HepG2 (cell line): ENCODE results near the gene CLEC16A. TPM values are rescaled to one million over a fixed set of nuclear protein-coding genes. Genes with fewer than 3 reads are reported as not detected.

ENCODE experiments used
- ATAC-seq: fragments of 200-7000 bp; cut with Tn5 transposase; 3 replicates; pipeline ENCODE4 v1.9.1; 2020; ENCODE audit warnings: mild to moderate bottlenecking, moderate library complexity
- BruUV-seq: library from RNA; stranded (reverse); fragments of 400-500 nt; replicated peaks from 2 replicates; lab custom pipeline; 2021; lab: Mats Ljungman, UMichigan
- CTCF ChIA-PET: fragments of 300-600 bp; formaldehyde crosslinking; extraction: SDS; loops from one replicate; lab custom pipeline; 2021; ENCODE audit warnings: low total read pairs, inconsistent platforms, low intra/inter-chr PET ratio; lab: Yijun Ruan, JAX
- POLR2A ChIA-PET: fragments of 350-600 bp; sonication (Branson Sonifier 250); formaldehyde crosslinking; loops from one replicate; lab custom pipeline; 2020; ENCODE audit warnings: antibody characterized with exemption, inconsistent platforms; lab: Yijun Ruan, JAX
- DNase-seq: peaks from one replicate; pipeline ENCODE4 v3.0.0-alpha.2; 2015; ENCODE audit warnings: low spot score
- FAIRE-seq: peaks from 3 replicates; lab custom pipeline; 2011; peaks lifted over from hg19 to GRCh38; lab: Jason Lieb, UNC
- H2AFZ ChIP-seq: one replicate; pipeline ENCODE4 v1.6.1; 2011; ENCODE audit warnings: low read length, inconsistent platforms
- H3K27ac ChIP-seq: fragments of 300-600 bp; 3 replicates; pipeline ENCODE4 v1.8.0; 2011; ENCODE audit warnings: mixed run types, mild to moderate bottlenecking, mixed read lengths, low read length, inconsistent platforms; ENCODE audit not compliant: insufficient read depth; ENCODE audit errors: extremely low read length
- H3K27me3 ChIP-seq, 2 experiments: fragments of 200-600 bp in 1 of 2; 2 replicates in 1 of 2; 3 replicates in 1 of 2; pipeline versions ENCODE4 v1.6.0 to v1.8.0; 2011; ENCODE audit warnings: low read length in 2 of 2, mild to moderate bottlenecking in 2 of 2, moderate library complexity in 2 of 2, inconsistent platforms in 1 of 2; ENCODE audit not compliant: insufficient read depth in 2 of 2, control insufficient read depth in 1 of 2
- H3K36me3 ChIP-seq, 2 experiments: fragments of 200-600 bp in 1 of 2; replicated peaks in 1 of 2; 2 replicates in 1 of 2; 3 replicates in 1 of 2; pipeline versions ENCODE4 v1.5.1 to v1.8.0; 2011; ENCODE audit warnings: low read length in 2 of 2, inconsistent platforms in 1 of 2; ENCODE audit not compliant: insufficient read depth in 2 of 2, control insufficient read depth in 1 of 2
- H3K4me1 ChIP-seq: 2 replicates; pipeline ENCODE4 v1.5.1; 2012; ENCODE audit warnings: low read length, inconsistent platforms; ENCODE audit not compliant: insufficient read depth
- H3K4me2 ChIP-seq: 2 replicates; pipeline ENCODE4 v1.6.0; 2011; ENCODE audit warnings: low read depth, low read length, inconsistent platforms
- H3K4me3 ChIP-seq, 3 experiments: fragments of 200-600 bp in 1 of 3; sonication (generic), shearing (Covaris generic) in 1 of 3; replicated peaks in 1 of 3; 2 replicates each; pipeline ENCODE4 v1.5.1; 2011 to 2016; ENCODE audit warnings: low read length in 3 of 3, inconsistent platforms in 2 of 3, low read depth in 2 of 3, mild to moderate bottlenecking in 2 of 3, control low read depth in 1 of 3, mixed read lengths in 1 of 3; ENCODE audit not compliant: insufficient read depth in 1 of 3
- H3K79me2 ChIP-seq: one replicate; pipeline ENCODE4 v1.6.1; 2011; ENCODE audit warnings: low read length, inconsistent platforms; ENCODE audit not compliant: insufficient read depth
- H3K9ac ChIP-seq: 2 replicates; pipeline ENCODE4 v1.6.0; 2011; ENCODE audit warnings: mild to moderate bottlenecking, low read depth, low read length, inconsistent platforms; ENCODE audit not compliant: insufficient read depth
- H3K9me3 ChIP-seq: 2 replicates; pipeline ENCODE4 v1.5.1; 2012; ENCODE audit warnings: mild to moderate bottlenecking, low read length
- H4K20me1 ChIP-seq: 2 replicates; pipeline ENCODE4 v1.6.0; 2011; ENCODE audit warnings: inconsistent platforms, mild to moderate bottlenecking, low read length, moderate library complexity; ENCODE audit not compliant: insufficient read depth
- ATF7-NPFF ChIP-seq: sonication (generic); formaldehyde crosslinking; IDR thresholded peaks from 2 replicates; pipeline ENCODE4 v1.8.1; 2023; ENCODE audit warnings: mild to moderate bottlenecking, low read depth, missing genetic modification reagents, moderate library complexity
- CEBPG ChIP-seq: IDR thresholded peaks from 2 replicates; pipeline ENCODE4 v1.6.1; 2016
- HIVEP1 ChIP-seq: sonication (generic); formaldehyde crosslinking; IDR thresholded peaks from 2 replicates; pipeline ENCODE4 v1.4.0; 2020; ENCODE audit warnings: mild to moderate bottlenecking, missing genetic modification reagents
- MYNN ChIP-seq: sonication (generic); formaldehyde crosslinking; IDR thresholded peaks from 2 replicates; pipeline ENCODE4 v1.4.0; 2020; ENCODE audit warnings: mild to moderate bottlenecking, low read depth, missing genetic modification reagents
- PAF1 ChIP-seq: IDR thresholded peaks from 2 replicates; pipeline ENCODE4 v1.6.1; 2016; ENCODE audit warnings: missing genetic modification reagents, missing compliant biosample characterization
- SOX13 ChIP-seq, 3 experiments: fragments of 450-650 bp in 1 of 3; sonication (generic) in 1 of 3; formaldehyde crosslinking in 1 of 3; IDR thresholded peaks in 2 of 3; conservative IDR thresholded peaks in 1 of 3; 2 replicates each; pipeline versions ENCODE4 v1.5.0 to v1.6.1; 2016 to 2020; ENCODE audit warnings: antibody characterized with exemption in 1 of 3, mild to moderate bottlenecking in 1 of 3, missing compliant biosample characterization in 1 of 3, missing genetic modification reagents in 1 of 3, moderate library complexity in 1 of 3
- ZFP36 ChIP-seq: fragments of 150-350 bp; IDR thresholded peaks from 2 replicates; pipeline ENCODE4 v1.6.1; 2018; ENCODE audit warnings: borderline replicate concordance, low read length, low read depth; ENCODE audit not compliant: partially characterized antibody
- ZNF333 ChIP-seq: sonication (generic); formaldehyde crosslinking; IDR thresholded peaks from 2 replicates; pipeline ENCODE4 v1.4.0; 2020; ENCODE audit warnings: mild to moderate bottlenecking, missing genetic modification reagents, borderline replicate concordance
- ZNF530 ChIP-seq: sonication (generic); formaldehyde crosslinking; IDR thresholded peaks from 2 replicates; pipeline ENCODE4 v1.5.0; 2020; ENCODE audit warnings: low read depth, mild to moderate bottlenecking, missing genetic modification reagents
- ZNF597 ChIP-seq: sonication (generic); formaldehyde crosslinking; IDR thresholded peaks from 2 replicates; pipeline ENCODE4 v1.5.0; 2020; ENCODE audit warnings: missing genetic modification reagents
- ZNF768 ChIP-seq: sonication (generic); formaldehyde crosslinking; IDR thresholded peaks from 2 replicates; pipeline ENCODE4 v1.4.0; 2020; ENCODE audit warnings: missing genetic modification reagents
- WGBS: methylation state at CpG from one replicate; pipeline ENCODE4 v1.1.6; 2017; ENCODE audit warnings: low lambda C conversion rate; 5-methylcytosine and 5-hydroxymethylcytosine counted together
- in situ Hi-C: cut with HindIII; loops from 2 replicates; pipeline ENCODE4 v1.10.0; 2017; ENCODE audit warnings: low pct_unique_long_range_greater_than_20kb; ENCODE audit not compliant: extremely low pct_ligation_motif_present
- intact Hi-C: fragments of 100-400 bp; cut with micrococcal nuclease; formaldehyde crosslinking; loops from one replicate; pipeline ENCODE4 v1.10.0; 2022; ENCODE audit not compliant: unreplicated experiment
- polyA plus RNA-seq, 8 experiments: library from polyadenylated mRNA; depleted of rRNA in 3 of 8; stranded (reverse) in 7 of 8; unstranded in 1 of 8; fragments of >200 nt; fragmentation: Illumina TruSeq in 4 of 8; extraction: Trizol in 4 of 8; gene quantifications; 2 replicates each; pipeline versions ENCODE4 v1.2.1 to v1.2.3, GENCODE V29; 2011 to 2016; ENCODE audit warnings: low read depth in 4 of 8, missing spikeins in 1 of 8, mixed read lengths in 1 of 8; ENCODE audit not compliant: insufficient read depth in 1 of 8
- total RNA-seq, 5 experiments: library from RNA; depleted of rRNA; stranded (reverse); fragments of >200 nt; fragmentation: Illumina TruSeq; extraction: Trizol; gene quantifications; 2 replicates each; pipeline ENCODE4 v1.2.3, GENCODE V29; 2016; ENCODE audit warnings: low read depth in 1 of 5

CLEC16A gene
- total and polyA plus RNA-seq, 2 of the 13 experiments (the other 11 are each of a cell fraction or from before 2014, with no cell fraction given), result 8.5 to 10.3 TPM

DNA sequence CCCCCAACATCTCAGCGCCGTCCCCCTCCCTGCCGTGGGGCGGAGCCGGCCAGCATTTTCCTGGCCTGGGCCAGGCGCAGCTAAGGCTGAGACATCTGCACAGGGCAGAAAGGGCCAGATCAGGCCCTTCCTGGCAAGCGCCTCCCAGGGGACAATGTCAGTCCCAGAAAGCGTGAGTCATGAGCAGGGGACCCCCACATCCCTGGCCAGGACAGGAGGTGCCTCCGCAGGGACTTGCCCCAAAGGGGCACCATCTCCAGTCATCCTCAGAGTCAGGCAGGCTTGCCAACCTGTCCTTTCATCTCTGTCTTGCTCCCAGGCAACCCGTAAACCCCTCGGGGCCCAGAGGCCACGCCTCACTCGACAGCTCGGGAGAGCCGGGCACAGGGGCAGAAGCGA, 268.4 kb downstream of the CLEC16A start (continued):
- TF ChIP-seq ZNF333 (no peak), ZNF768 (CRISPR knock-in tag) (peak; percentile 8; the same call in 1 of the 2 replicates)

DNA sequence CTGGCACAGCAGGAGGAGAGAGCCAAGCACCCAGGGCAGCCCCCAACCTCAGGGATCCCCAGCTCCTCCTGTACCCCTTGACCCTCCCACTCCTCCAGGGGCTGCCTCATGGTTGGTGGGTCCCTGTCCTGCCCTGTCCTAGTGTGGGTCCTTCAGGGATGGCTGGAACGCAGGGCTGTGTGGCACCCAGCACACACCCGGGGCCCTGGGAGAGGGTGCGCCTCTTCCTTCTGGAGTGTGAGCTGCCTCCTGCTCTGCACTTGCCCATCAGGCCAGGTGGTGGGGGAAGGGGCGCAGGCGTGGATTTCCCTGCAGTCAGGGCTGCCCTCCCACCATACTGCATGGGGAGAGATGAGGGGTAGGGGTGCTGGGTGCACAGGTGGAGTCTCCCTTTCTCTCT, 269.0 kb downstream of the CLEC16A start:
- DNase-seq (no peak), FAIRE-seq (no peak), ATAC-seq (peak; percentile 18)
- Histone ChIP-seq H3K27me3 (peaks cover 3 to 35% of the 10 kb centered on the region in 2 experiments), H3K27ac (no peak overlapping the region), H3K36me3 (no peaks in the 10 kb centered on the region), H3K79me2 (no peaks in the 10 kb centered on the region), H2AFZ (no peak overlapping the region), H3K4me3 (no peak overlapping the region), H3K4me2 (no peak overlapping the region), H3K9ac (no peak overlapping the region), H3K9me3 (peaks cover 13% of the 10 kb centered on the region), H4K20me1 (no peaks in the 10 kb centered on the region), H3K4me1 (no peaks in the 10 kb centered on the region)
- no TSS peak for BruUV-seq
- ChIA-PET POLR2A (no interaction called here), CTCF (no interaction called here)
- 42% methylated on average over 5 of the region's 5 CpGs for WGBS
- in situ Hi-C loops (no loop called here), intact Hi-C loops (no loop called here)
- TF ChIP-seq MYNN (CRISPR knock-in tag) (no peak), HIVEP1 (peak; percentile 53; the same call in 1 of the 2 replicates), ATF7-NPFF (CRISPR knock-in tag) (0 out of 2 replicates have a peak, but pooled peaks have one; percentile 9), SOX13 (IDR thresholded peaks at IDR 0.05) (no peak), SOX13 (CRISPR knock-in tag; conservative IDR thresholded peaks at IDR 0.05 in 1 of 2, IDR thresholded peaks at IDR 0.05 in 1 of 2) (no peak), ZFP36 (no peak), CEBPG (CRISPR knock-in tag) (no peak), ZNF530 (CRISPR knock-in tag) (no peak), PAF1 (CRISPR knock-in tag) (no peak), ZNF597 (no peak)
